HCT116 (cell line): ENCODE measurements around the gene HAT1. TPM values are rescaled to one million over a fixed set of nuclear protein-coding genes. Genes with fewer than 3 reads are reported as not detected.

Experiments
- ATAC-seq: fragments of 200-7000 bp; cut with Tn5 transposase; 2 replicates; pipeline ENCODE4 v1.9.1; 2020; ENCODE audit warnings: mild to moderate bottlenecking, moderate library complexity
- BruUV-seq: library from RNA; stranded (reverse); fragments of 400-500 nt; replicated peaks from 2 replicates; lab custom pipeline; 2021; lab: Mats Ljungman, UMichigan
- CTCF ChIA-PET: fragments of 300-600 bp; sonication (Branson Sonifier 250); formaldehyde crosslinking; loops from one replicate; lab custom pipeline; 2021; ENCODE audit warnings: antibody characterized with exemption; lab: Charles Lee
- POLR2A ChIA-PET: fragments of 300-600, 350-600 bp; sonication (Branson Sonifier 250); formaldehyde crosslinking; loops from one replicate; lab custom pipeline; 2021; ENCODE audit warnings: antibody characterized with exemption; lab: Charles Lee
- RAD21 ChIA-PET, 2 experiments: fragments of 300-600 bp; sonication (Branson Sonifier 250); formaldehyde crosslinking; loops; one replicate each; lab custom pipeline; 2023; ENCODE audit warnings: low total read pairs in 2 of 2; ENCODE audit not compliant: uncharacterized antibody in 2 of 2, unreplicated experiment in 2 of 2, low non-redundant PET in 1 of 2; lab: Charles Lee
- DNase-seq: peaks from one replicate; pipeline ENCODE4 v3.0.0-alpha.2; 2010; ENCODE audit warnings: low read depth, low spot score
- H2AFZ ChIP-seq: fragments of 200-600 bp; shearing (Covaris generic), sonication (generic); 2 replicates; pipeline ENCODE4 v1.6.1; 2017; ENCODE audit warnings: low read depth, mixed run types, mixed read lengths, antibody characterized with exemption, low read length; ENCODE audit not compliant: poor library complexity, severe bottlenecking
- H3K27ac ChIP-seq: 2 replicates; pipeline ENCODE4 v1.5.1; 2012; ENCODE audit warnings: low read depth, low read length
- H3K27me3 ChIP-seq: fragments of 200-600 bp; sonication (generic); 2 replicates; pipeline ENCODE4 v1.6.1; 2016; ENCODE audit warnings: mixed run types, low read length, mixed read lengths; ENCODE audit not compliant: insufficient read depth
- H3K36me3 ChIP-seq, 2 experiments: fragments of 200-500 bp in 1 of 2; fragments of 200-600 bp in 1 of 2; sonication (Bioruptor generic) in 1 of 2; sonication (generic) in 1 of 2; 2 replicates each; pipeline versions ENCODE4 v1.5.1 to v1.6.1; 2014 to 2016; ENCODE audit warnings: low read length in 2 of 2, inconsistent platforms in 1 of 2, mixed read lengths in 1 of 2, mixed run types in 1 of 2; ENCODE audit not compliant: insufficient read depth in 2 of 2, control insufficient read depth in 1 of 2
- H3K4me1 ChIP-seq, 2 experiments: fragments of 200-600 bp in 1 of 2; sonication (generic) in 1 of 2; 2 replicates each; pipeline versions ENCODE4 v1.5.1 to v1.6.1; 2012 to 2017; ENCODE audit warnings: low read length in 2 of 2, inconsistent platforms in 1 of 2, mild to moderate bottlenecking in 1 of 2, mixed read lengths in 1 of 2, mixed run types in 1 of 2, moderate library complexity in 1 of 2; ENCODE audit not compliant: insufficient read depth in 2 of 2, control insufficient read depth in 1 of 2
- H3K4me2 ChIP-seq: fragments of 200-600 bp; sonication (generic); 2 replicates; pipeline ENCODE4 v1.6.1; 2017; ENCODE audit warnings: mixed run types, low read length, mixed read lengths
- H3K4me3 ChIP-seq, 2 experiments: fragments of 200-600 bp in 1 of 2; sonication (generic) in 1 of 2; replicated peaks in 1 of 2; 2 replicates each; pipeline ENCODE4 v1.5.1; 2011 to 2016; ENCODE audit warnings: low read length in 2 of 2, control low read depth in 1 of 2, low read depth in 1 of 2, mild to moderate bottlenecking in 1 of 2, mixed read lengths in 1 of 2, mixed run types in 1 of 2
- H3K79me2 ChIP-seq: fragments of 200-600 bp; sonication (generic); 2 replicates; pipeline ENCODE4 v1.6.1; 2017; ENCODE audit warnings: mild to moderate bottlenecking, mixed run types, low read length, moderate library complexity, mixed read lengths; ENCODE audit not compliant: insufficient read depth
- H3K9ac ChIP-seq: fragments of 200-600 bp; sonication (generic); 2 replicates; pipeline ENCODE4 v1.6.1; 2016; ENCODE audit warnings: low read length, mixed read lengths
- H3K9me2 ChIP-seq: fragments of 200-600 bp; sonication (generic), shearing (Covaris generic); 2 replicates; pipeline ENCODE4 v1.6.1; 2017; ENCODE audit warnings: mixed run types, mild to moderate bottlenecking, moderate library complexity; ENCODE audit not compliant: insufficient read depth
- H3K9me3 ChIP-seq, 2 experiments: fragments of 200-500 bp in 1 of 2; fragments of 200-600 bp in 1 of 2; sonication (Bioruptor generic) in 1 of 2; sonication (generic) in 1 of 2; 2 replicates each; pipeline ENCODE4 v1.6.1; 2014 to 2017; ENCODE audit warnings: low read length in 2 of 2, mixed read lengths in 2 of 2, inconsistent platforms in 1 of 2, low read depth in 1 of 2, mild to moderate bottlenecking in 1 of 2, mixed run types in 1 of 2, moderate library complexity in 1 of 2; ENCODE audit not compliant: control insufficient read depth in 1 of 2, insufficient read depth in 1 of 2
- H4K20me1 ChIP-seq: fragments of 200-600 bp; sonication (generic), shearing (Covaris generic); 2 replicates; pipeline ENCODE4 v1.6.1; 2017; ENCODE audit warnings: mixed run types, mild to moderate bottlenecking, moderate library complexity; ENCODE audit not compliant: insufficient read depth
- CEBPB ChIP-seq: IDR thresholded peaks from 2 replicates; pipeline ENCODE4 v1.6.1; 2012; ENCODE audit warnings: low read depth
- ELF1 ChIP-seq: IDR thresholded peaks from 2 replicates; pipeline ENCODE4 v1.6.1; 2012; ENCODE audit warnings: low read depth, borderline replicate concordance
- FOSL1 ChIP-seq: IDR thresholded peaks from 2 replicates; pipeline ENCODE4 v1.6.1; 2012; ENCODE audit warnings: low read depth
- POLR2A ChIP-seq: IDR thresholded peaks from 2 replicates; pipeline ENCODE4 v1.7.0; 2011; ENCODE audit warnings: borderline replicate concordance; ENCODE audit not compliant: insufficient read depth, insufficient read length; ENCODE audit errors: extremely low read depth
- SIN3A ChIP-seq: IDR thresholded peaks from 2 replicates; pipeline ENCODE4 v1.6.1; 2012; ENCODE audit warnings: low read depth
- SP1 ChIP-seq: IDR thresholded peaks from 2 replicates; pipeline ENCODE4 v1.6.1; 2012; ENCODE audit warnings: low read depth
- TCF7L2 ChIP-seq: IDR thresholded peaks from 2 replicates; pipeline ENCODE4 v1.7.0; 2011; ENCODE audit warnings: borderline replicate concordance, inconsistent platforms; ENCODE audit not compliant: insufficient read depth, insufficient read length; ENCODE audit errors: extremely low read depth
- intact Hi-C: fragments of 100-400 bp; cut with micrococcal nuclease; formaldehyde crosslinking; loops from 2 replicates; pipeline ENCODE4 v1.10.0; 2022
- total RNA-seq: library from RNA; stranded (reverse); gene quantifications from one replicate; pipeline ENCODE4 v1.2.1, GENCODE V29; 2021; ENCODE audit not compliant: unreplicated experiment

HAT1 gene
- total RNA-seq, 1 experiment from 2014 or later, result 72.6 TPM

GRCh38 chr2:171921970-171922229 lies 361 bp upstream of the HAT1 start:
- BruUV-seq, result no TSS peak
- ChIA-PET CTCF (no interaction called here), RAD21 (no interaction called here), POLR2A (interaction anchor here (0.8 to 1.9 kb wide), 2 partner anchors 29 to 181 kb away, joined by 3 to 7 read pairs; partner anchors contain the start of genes DLX2 and SLC25A12)
- intact Hi-C loops, result loop anchor here (1.0 to 10.0 kb wide), 2 partner anchors 28 to 173 kb away; partner anchors contain the start of gene SLC25A12
- no peaks in the 10 kb centered on the region for H3K9me3 ChIP-seq
- H4K20me1 ChIP-seq, result no peaks in the 10 kb centered on the region
- peak overlapping the region; percentile 83 for H3K4me2 ChIP-seq
- peak; percentile 3 for DNase-seq
- H3K9me2 ChIP-seq, result no peaks in the 10 kb centered on the region
- peak overlapping the region; percentile 80 to 85 for H3K4me3 ChIP-seq
- H3K27me3 ChIP-seq, result no peaks in the 10 kb centered on the region
- peaks cover under 1 to 10% of the 10 kb centered on the region in 2 experiments; a peak in 2 of 4 replicates for H3K36me3 ChIP-seq
- H3K27ac ChIP-seq, result peak overlapping the region; percentile 49; the same call in 1 of the 2 replicates
- ATAC-seq, result no peak
- peaks cover 42% of the 10 kb centered on the region for H3K79me2 ChIP-seq
- peak overlapping the region; percentile 85 for H3K9ac ChIP-seq
- TF ChIP-seq POLR2A (peak; percentile 50), CEBPB (no peak)
- H3K4me1 ChIP-seq, result peaks cover 6 to 13% of the 10 kb centered on the region in 2 experiments; a peak in 3 of 4 replicates
- peak overlapping the region; percentile 14 for H2AFZ ChIP-seq

GRCh38 chr2:171923206-171923605 lies 945 bp downstream of the HAT1 start:
- no peaks in the 10 kb centered on the region for H3K27me3 ChIP-seq
- no TSS peak for BruUV-seq
- POLR2A ChIA-PET, result interaction anchor here (1.9 kb wide), 1 partner anchor 30 kb away, joined by 7 read pairs; the partner anchor contains the start of gene SLC25A12
- H3K4me1 ChIP-seq, result peaks cover 6 to 13% of the 10 kb centered on the region in 2 experiments; a peak in 3 of 4 replicates
- peaks cover 55% of the 10 kb centered on the region for H3K79me2 ChIP-seq
- H3K9me2 ChIP-seq, result no peaks in the 10 kb centered on the region
- peak; percentile 3 for DNase-seq
- RAD21 ChIA-PET, result no interaction called here
- peak overlapping the region; percentile 80 to 85 for H3K4me3 ChIP-seq
- H3K36me3 ChIP-seq, result peaks cover 7 to 12% of the 10 kb centered on the region in 2 experiments; a peak in 2 of 4 replicates
- H3K9ac ChIP-seq, result peak overlapping the region; percentile 85
- H3K9me3 ChIP-seq, result no peaks in the 10 kb centered on the region
- TF ChIP-seq FOSL1 (no peak), TCF7L2 (no peak), ELF1 (no peak), SIN3A (no peak), SP1 (no peak)
- H4K20me1 ChIP-seq, result no peaks in the 10 kb centered on the region
- CTCF ChIA-PET, result no interaction called here
- intact Hi-C loops, result loop anchor here (10.0 kb wide), 1 partner anchor 172 kb away; no protein-coding TSS in a partner anchor
- no peak overlapping the region for H2AFZ ChIP-seq
- ATAC-seq, result no peak
- H3K4me2 ChIP-seq, result peak overlapping the region; percentile 83
- H3K27ac ChIP-seq, result peak overlapping the region; percentile 59
